ENCODE data around the gene CYP1B1. TPM values are rescaled to one million over a fixed set of nuclear protein-coding genes. Genes with fewer than 3 reads are reported as not detected.

The CYP1B1 gene
- 23.0 and 62.7 TPM in 2 replicates for total RNA-seq

DNA sequence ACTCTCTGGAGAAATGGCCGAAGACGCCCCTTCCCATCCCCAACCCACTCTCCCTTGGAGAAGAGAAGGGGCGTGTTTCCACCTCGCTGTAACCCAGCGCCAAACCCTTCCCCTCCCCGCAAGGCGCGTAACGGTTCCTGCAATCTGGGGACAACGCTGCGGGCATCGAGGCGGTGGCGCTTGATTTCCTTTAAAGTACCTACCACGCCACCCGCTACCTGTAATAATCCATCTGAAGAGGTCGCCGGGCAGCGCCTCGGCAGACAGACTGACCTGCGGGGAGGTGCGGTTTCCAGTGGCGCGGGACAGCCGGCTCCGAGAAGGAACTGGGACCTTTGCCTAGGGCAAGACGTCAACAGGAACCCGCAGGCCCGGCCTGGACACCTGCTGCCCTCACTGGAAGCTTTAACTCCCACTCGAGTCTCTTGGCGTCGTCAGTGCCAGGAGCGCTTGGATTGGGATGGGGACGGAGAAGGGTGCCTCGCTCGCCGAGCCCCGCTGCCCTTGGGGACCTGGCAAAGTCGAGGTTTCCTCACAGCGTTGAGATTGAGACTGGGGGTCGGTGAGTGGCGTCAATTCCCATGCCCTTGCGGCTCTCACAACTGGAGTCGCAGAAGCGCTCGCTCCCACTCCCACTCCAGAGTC is at the start of gene CYP1B1:
TSS of gene CYP1B1 (minus strand) at position 645 of the 645 bp plus-strand sequence. CDS start 763 bp downstream, outside the sequence.

Other genes starting within 250 kb of the CYP1B1 start
- 3.8 and 7.9 TPM in 2 replicates for gene RMDN2, start 150.9 kb downstream of the CYP1B1 start, total RNA-seq

Measured in smooth muscle cell of bladder (primary cell).